ENCODE data around the gene MACROD2.

Gene MACROD2

GRCh38 chr20:14984768-14985622, 989.7 kb downstream of the MACROD2 start:
- no peak for DNase-seq (ENCODE audit: low read depth)
- no peak for TF ChIP-seq CTCF (conservative IDR thresholded peaks at IDR 0.05; ENCODE audit: control insufficient read depth, insufficient read depth, low read depth, low read length)
- H3K4me3 ChIP-seq (ENCODE audit: control insufficient read depth, low read depth, low read length), result no peak overlapping the region

- no peak for TF ChIP-seq CTCF (conservative IDR thresholded peaks at IDR 0.05; ENCODE audit: control insufficient read depth, insufficient read depth, low read depth, low read length)
- H3K4me3 ChIP-seq (ENCODE audit: control insufficient read depth, low read depth, low read length), result no peak overlapping the region
- no peak for DNase-seq (ENCODE audit: low read depth)
These were observed 990.8 kb downstream of the MACROD2 start for GRCh38 chr20:14986026-14986655.

GRCh38 chr20:14986656-14987055, 991.3 kb downstream of the MACROD2 start:
- DNase-seq (ENCODE audit: low read depth), result no peak
- no peak for TF ChIP-seq CTCF (conservative IDR thresholded peaks at IDR 0.05; ENCODE audit: control insufficient read depth, insufficient read depth, low read depth, low read length)
- H3K4me3 ChIP-seq (ENCODE audit: control insufficient read depth, low read depth, low read length), result no peak overlapping the region

GRCh38 chr20:14989535-14990290, 994.4 kb downstream of the MACROD2 start:
- no peak for DNase-seq (ENCODE audit: low read depth)
- no peak for TF ChIP-seq CTCF (conservative IDR thresholded peaks at IDR 0.05; ENCODE audit: control insufficient read depth, insufficient read depth, low read depth, low read length)
- H3K4me3 ChIP-seq (ENCODE audit: control insufficient read depth, low read depth, low read length), result no peak overlapping the region

GRCh38 chr20:14991023-14991422, 995.7 kb downstream of the MACROD2 start:
- DNase-seq (ENCODE audit: low read depth), result peak; percentile 52
- H3K4me3 ChIP-seq (ENCODE audit: control insufficient read depth, low read depth, low read length), result no peak overlapping the region
- TF ChIP-seq CTCF (conservative IDR thresholded peaks at IDR 0.05; ENCODE audit: control insufficient read depth, insufficient read depth, low read depth, low read length), result no peak

GRCh38 chr20:14992153-14992552, 996.8 kb downstream of the MACROD2 start:
- H3K4me3 ChIP-seq (ENCODE audit: control insufficient read depth, low read depth, low read length), result no peak overlapping the region
- no peak for TF ChIP-seq CTCF (conservative IDR thresholded peaks at IDR 0.05; ENCODE audit: control insufficient read depth, insufficient read depth, low read depth, low read length)
- DNase-seq (ENCODE audit: low read depth), result peak; percentile 64
